B cell (primary cell): ENCODE measurements around the gene PLSCR4. TPM values are rescaled to one million over a fixed set of nuclear protein-coding genes. Genes with fewer than 3 reads are reported as not detected.
A peak's percentile ranks its signal among the peaks of the same experiment; 100 is the strongest.

ENCODE experiments used
- ATAC-seq: fragments of 200-7000 bp; cut with Tn5 transposase; one replicate; pipeline ENCODE4 v1.10.0; 2021; ENCODE audit warnings: low read depth, mild to moderate bottlenecking, moderate number of reproducible peaks, moderate library complexity
- CTCF ChIA-PET: fragments of 350-600 bp; sonication (Branson Sonifier 250); formaldehyde crosslinking; loops from one replicate; lab custom pipeline; 2021; ENCODE audit warnings: antibody characterized with exemption, inconsistent platforms; lab: Charles Lee
- POLR2A ChIA-PET: fragments of 350-600 bp; sonication (Branson Sonifier 250); formaldehyde crosslinking; loops from one replicate; lab custom pipeline; 2021; ENCODE audit warnings: antibody characterized with exemption; lab: Charles Lee
- DNase-seq: peaks from one replicate; pipeline ENCODE4 v3.0.0; 2013
- H2AFZ ChIP-seq: 2 replicates; pipeline ENCODE4 v1.6.1; 2012; ENCODE audit warnings: mild to moderate bottlenecking, low read depth, low read length; ENCODE audit not compliant: insufficient read depth, poor library complexity, severe bottlenecking
- H3K27ac ChIP-seq, 2 donors: 1 replicate in 1 of 2; 2 replicates in 1 of 2; pipeline ENCODE4 v1.5.1; 2012 to 2013; ENCODE audit warnings: low read length in 2 of 2, mild to moderate bottlenecking in 2 of 2, moderate library complexity in 1 of 2
- H3K27me3 ChIP-seq, 4 experiments: fragments of 200-600 bp in 1 of 4; sonication (generic) in 1 of 4; replicated peaks in 1 of 4; 1 replicate in 2 of 4; 2 replicates in 2 of 4; pipeline versions ENCODE4 v1.6.1 to v1.7.0; 2013 to 2016; ENCODE audit warnings: low read length in 3 of 4, mild to moderate bottlenecking in 2 of 4, mixed read lengths in 1 of 4, moderate library complexity in 1 of 4; ENCODE audit not compliant: insufficient read depth in 4 of 4, control insufficient read depth in 3 of 4; ENCODE audit errors: control extremely low read depth in 1 of 4
- H3K36me3 ChIP-seq, 2 experiments: replicated peaks in 1 of 2; 1 replicate in 1 of 2; 2 replicates in 1 of 2; pipeline versions ENCODE4 v1.6.1 to v1.7.1; 2013; ENCODE audit warnings: low read length in 1 of 2; ENCODE audit not compliant: insufficient read depth in 2 of 2, control insufficient read depth in 1 of 2; ENCODE audit errors: control extremely low read depth in 1 of 2, extremely low read depth in 1 of 2
- H3K4me1 ChIP-seq, 2 donors: fragments of 200-600 bp in 1 of 2; sonication (generic) in 1 of 2; 1 replicate in 1 of 2; 2 replicates in 1 of 2; pipeline versions ENCODE4 v1.5.1 to v1.6.1; 2013 to 2017; ENCODE audit warnings: low read length in 2 of 2; ENCODE audit not compliant: control insufficient read depth in 2 of 2, insufficient read depth in 2 of 2
- H3K4me2 ChIP-seq: replicated peaks from 2 replicates; pipeline ENCODE3; 2012; ENCODE audit warnings: mild to moderate bottlenecking, low read depth, low read length; ENCODE audit not compliant: poor library complexity, severe bottlenecking
- H3K4me3 ChIP-seq, 5 experiments: fragments of 200-600 bp in 1 of 5; sonication (generic) in 1 of 5; 1 replicate in 3 of 5; 2 replicates in 2 of 5; pipeline versions ENCODE4 v1.5.1 to v1.7.0; 2011 to 2016; ENCODE audit warnings: low read length in 4 of 5, mild to moderate bottlenecking in 4 of 5, low read depth in 2 of 5, control low read depth in 1 of 5, moderate library complexity in 1 of 5; ENCODE audit not compliant: insufficient read depth in 1 of 5; ENCODE audit errors: control extremely low read depth in 1 of 5, extremely low read depth in 1 of 5
- H3K79me2 ChIP-seq: fragments of 200-600 bp; sonication (generic); one replicate; pipeline ENCODE4 v1.6.0; 2016; ENCODE audit warnings: low read length; ENCODE audit not compliant: control insufficient read depth, insufficient read depth
- H3K9ac ChIP-seq: fragments of 200-600 bp; sonication (generic); 2 replicates; pipeline ENCODE4 v1.6.1; 2017; ENCODE audit warnings: mild to moderate bottlenecking, low read length, moderate library complexity
- H3K9me3 ChIP-seq, 3 donors: one replicate each; pipeline versions ENCODE4 v1.6.1 to v1.7.1; 2013; ENCODE audit warnings: low read length in 2 of 3; ENCODE audit not compliant: control insufficient read depth in 2 of 3, insufficient read depth in 1 of 3; ENCODE audit errors: control extremely low read depth in 1 of 3
- H4K20me1 ChIP-seq: 2 replicates; pipeline ENCODE4 v1.6.0; 2012; ENCODE audit warnings: mild to moderate bottlenecking, low read length; ENCODE audit not compliant: insufficient read depth, control insufficient read depth, poor library complexity, severe bottlenecking
- H3K27ac Mint-ChIP-seq: one replicate; pipeline ENCODE4 v1.8.0; 2021; ENCODE audit warnings: mixed read lengths
- H3K27me3 Mint-ChIP-seq: one replicate; pipeline ENCODE4 v1.8.0; 2021; ENCODE audit warnings: mixed read lengths
- H3K4me1 Mint-ChIP-seq: one replicate; pipeline ENCODE4 v1.8.0; 2021; ENCODE audit warnings: mixed read lengths
- H3K4me3 Mint-ChIP-seq: one replicate; pipeline ENCODE4 v1.8.0; 2021; ENCODE audit warnings: mixed read lengths
- H3K9me3 Mint-ChIP-seq: one replicate; pipeline ENCODE4 v1.8.0; 2022; ENCODE audit warnings: mixed read lengths; ENCODE audit not compliant: insufficient read depth
- EZH2 ChIP-seq: IDR thresholded peaks from 2 replicates; pipeline ENCODE4 v1.6.1; 2012; ENCODE audit warnings: borderline replicate concordance, low read depth, mild to moderate bottlenecking, moderate library complexity, low read length; ENCODE audit not compliant: insufficient read depth, poor library complexity, severe bottlenecking
- WGBS: methylation state at CpG from one replicate; pipeline ENCODE4 v1.1.5; 2013; ENCODE audit warnings: missing lambda C conversion rate; ENCODE audit not compliant: insufficient coverage; 5-methylcytosine and 5-hydroxymethylcytosine counted together
- intact Hi-C: fragments of 100-400 bp; cut with micrococcal nuclease; formaldehyde crosslinking; loops from one replicate; pipeline ENCODE4 v1.10.0; 2022
- polyA plus RNA-seq: library from polyadenylated mRNA; depleted of rRNA; stranded (reverse); fragments of >200 nt; gene quantifications from 2 replicates; pipeline ENCODE4 v1.2.3, GENCODE V29; 2012
- total RNA-seq, 2 donors: library from RNA; stranded (reverse); fragments of 120-200 nt in 1 of 2; gene quantifications; 1 replicate in 1 of 2; 2 replicates in 1 of 2; pipeline versions ENCODE4 v1.2.3 to v1.2.4, GENCODE V29; 2013 to 2022
- TF ChIP-seq, protein P1 (sequence below): fragments of 200-600 bp; IDR thresholded peaks from one replicate; pipeline ENCODE4 v1.8.0; 2022; ENCODE audit warnings: antibody characterized with exemption, mild to moderate bottlenecking

Gene PLSCR4
- total and polyA plus RNA-seq, 2 donors (not counting 1 experiment from before 2014, with no cell fraction given), result not detected

DNA sequence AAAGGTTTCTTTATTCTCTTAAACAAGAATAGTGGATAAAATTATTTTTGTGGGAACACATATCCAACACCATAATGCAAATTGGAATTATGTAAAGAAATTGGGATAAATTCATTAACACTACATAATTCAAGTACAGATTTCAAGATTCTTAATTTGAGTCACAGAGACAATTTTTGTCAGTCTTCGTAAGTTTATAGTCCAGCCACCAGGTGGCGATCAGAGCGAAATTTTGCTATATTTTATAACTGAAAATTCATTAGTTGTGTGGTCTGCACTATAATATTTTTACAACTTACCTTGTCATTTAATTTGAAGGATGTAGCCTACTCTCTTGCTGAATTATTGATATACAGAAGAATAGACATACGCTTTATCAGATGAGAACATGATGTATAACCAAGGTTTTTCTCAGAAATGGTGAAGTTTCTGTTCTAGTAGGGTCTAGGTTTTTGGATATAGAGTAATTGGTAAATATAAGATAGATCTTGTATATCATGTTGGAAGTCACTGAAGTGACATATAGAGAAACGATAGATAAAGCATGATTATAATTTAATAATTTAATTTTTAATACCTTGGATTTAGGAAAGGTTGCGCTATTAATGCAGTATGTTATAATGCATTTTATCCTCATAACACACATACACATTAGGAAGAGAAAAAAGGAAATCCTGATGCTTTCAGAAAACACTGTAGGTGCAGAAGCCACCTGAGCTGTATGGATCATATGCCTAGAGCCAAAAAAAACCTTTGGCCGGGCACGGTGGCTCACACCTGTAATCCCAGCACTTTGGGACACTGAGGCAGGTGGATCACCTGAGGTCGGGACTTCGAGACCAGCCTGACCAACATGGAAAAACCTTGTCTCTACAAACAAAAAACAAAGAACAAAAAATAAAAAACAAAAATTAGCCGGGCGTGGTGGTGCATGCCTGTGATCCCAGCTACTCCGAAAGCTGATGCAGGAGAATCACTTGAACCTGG is 31.7 kb downstream of the PLSCR4 start:
- H3K4me2 ChIP-seq, result no peak overlapping the region
- H3K79me2 ChIP-seq, result no peaks in the 10 kb centered on the region
- H3K4me1 ChIP-seq, result no peaks in the 10 kb centered on the region
- POLR2A ChIA-PET, result no interaction called here
- H2AFZ ChIP-seq, result no peak overlapping the region
- no peaks in the 10 kb centered on the region for H4K20me1 ChIP-seq
- TF ChIP-seq, protein P1, sequence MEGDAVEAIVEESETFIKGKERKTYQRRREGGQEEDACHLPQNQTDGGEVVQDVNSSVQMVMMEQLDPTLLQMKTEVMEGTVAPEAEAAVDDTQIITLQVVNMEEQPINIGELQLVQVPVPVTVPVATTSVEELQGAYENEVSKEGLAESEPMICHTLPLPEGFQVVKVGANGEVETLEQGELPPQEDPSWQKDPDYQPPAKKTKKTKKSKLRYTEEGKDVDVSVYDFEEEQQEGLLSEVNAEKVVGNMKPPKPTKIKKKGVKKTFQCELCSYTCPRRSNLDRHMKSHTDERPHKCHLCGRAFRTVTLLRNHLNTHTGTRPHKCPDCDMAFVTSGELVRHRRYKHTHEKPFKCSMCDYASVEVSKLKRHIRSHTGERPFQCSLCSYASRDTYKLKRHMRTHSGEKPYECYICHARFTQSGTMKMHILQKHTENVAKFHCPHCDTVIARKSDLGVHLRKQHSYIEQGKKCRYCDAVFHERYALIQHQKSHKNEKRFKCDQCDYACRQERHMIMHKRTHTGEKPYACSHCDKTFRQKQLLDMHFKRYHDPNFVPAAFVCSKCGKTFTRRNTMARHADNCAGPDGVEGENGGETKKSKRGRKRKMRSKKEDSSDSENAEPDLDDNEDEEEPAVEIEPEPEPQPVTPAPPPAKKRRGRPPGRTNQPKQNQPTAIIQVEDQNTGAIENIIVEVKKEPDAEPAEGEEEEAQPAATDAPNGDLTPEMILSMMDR, result peak; percentile 83
- no peak for TF ChIP-seq EZH2
- ATAC-seq, result no peak
- CTCF ChIA-PET, result interaction anchor here (0.6 to 4.0 kb wide), 9 partner anchors 10 to 373 kb away, joined by 3 to 48 read pairs (median 4); no protein-coding TSS in a partner anchor
- H3K9ac ChIP-seq, result no peak overlapping the region
- intact Hi-C loops, result loop anchor here (1.0 kb wide), 1 partner anchor 358 kb away; no protein-coding TSS in a partner anchor
- Mint-ChIP-seq H3K27me3 (peaks cover 6% of the 10 kb centered on the region), H3K9me3 (no peaks in the 10 kb centered on the region), H3K27ac (no peak overlapping the region), H3K4me1 (no peaks in the 10 kb centered on the region), H3K4me3 (no peak overlapping the region)
- peak; percentile 48 for DNase-seq
- WGBS, result 90% methylated on average over 3 of the region's 13 CpGs
- no peak overlapping the region for H3K27ac ChIP-seq
- H3K36me3 ChIP-seq, result no peaks in the 10 kb centered on the region
- H3K27me3 ChIP-seq, result no peaks in the 10 kb centered on the region
- no peaks in the 10 kb centered on the region for H3K9me3 ChIP-seq
- H3K4me3 ChIP-seq, result no peak overlapping the region

GRCh38 chr3:146217324-146217723 is 33.6 kb downstream of the PLSCR4 start:
- no peaks in the 10 kb centered on the region for H3K4me1 Mint-ChIP-seq
- H3K27ac Mint-ChIP-seq, result no peak overlapping the region
- TF ChIP-seq EZH2, result no peak
- TF ChIP-seq, protein P1, result no peak
- H3K27me3 Mint-ChIP-seq, result peaks cover 6% of the 10 kb centered on the region
- intact Hi-C loops, result no loop called here
- H3K9me3 Mint-ChIP-seq, result no peaks in the 10 kb centered on the region
- no peak overlapping the region for H3K27ac ChIP-seq
- H4K20me1 ChIP-seq, result no peaks in the 10 kb centered on the region
- DNase-seq (no peak), ATAC-seq (no peak)
- no peaks in the 10 kb centered on the region for H3K27me3 ChIP-seq
- H3K4me3 Mint-ChIP-seq, result no peak overlapping the region
- no peaks in the 10 kb centered on the region for H3K4me1 ChIP-seq
- ChIA-PET POLR2A (no interaction called here), CTCF (interaction anchor here (2.4 kb wide), 1 partner anchor 360 kb away, joined by 28 read pairs; no protein-coding TSS in a partner anchor)
- no peaks in the 10 kb centered on the region for H3K9me3 ChIP-seq
- no peak overlapping the region for H2AFZ ChIP-seq
- H3K4me2 ChIP-seq, result no peak overlapping the region
- WGBS, result 100% methylated on average over 2 of the region's 2 CpGs
- no peak overlapping the region for H3K9ac ChIP-seq
- H3K4me3 ChIP-seq, result no peak overlapping the region
- H3K79me2 ChIP-seq, result no peaks in the 10 kb centered on the region
- no peaks in the 10 kb centered on the region for H3K36me3 ChIP-seq
